HG02973 (cell line): ENCODE measurements around the gene NTF3.

ENCODE experiments used
- ATAC-seq: cut with Tn5 transposase; IDR thresholded peaks from one replicate; pipeline ENCODE4 v1.9.1; 2021; ENCODE audit warnings: moderate library complexity; ENCODE audit not compliant: unreplicated experiment

The NTF3 gene

GRCh38 chr12:5430641-5431603 is 986 bp upstream of the NTF3 start:
- ATAC-seq: no peak

GRCh38 chr12:5433081-5433844 is 1.4 kb downstream of the NTF3 start:
- no peak for ATAC-seq

- no peak for ATAC-seq
These were observed 2.1 kb downstream of the NTF3 start for GRCh38 chr12:5433845-5434646.

- no peak for ATAC-seq
These were observed 3.0 kb downstream of the NTF3 start for GRCh38 chr12:5434647-5435560.

GRCh38 chr12:5437182-5437583 is 5.3 kb downstream of the NTF3 start:
- ATAC-seq: no peak

GRCh38 chr12:5437589-5437988 is 5.7 kb downstream of the NTF3 start:
- ATAC-seq: no peak

DNA sequence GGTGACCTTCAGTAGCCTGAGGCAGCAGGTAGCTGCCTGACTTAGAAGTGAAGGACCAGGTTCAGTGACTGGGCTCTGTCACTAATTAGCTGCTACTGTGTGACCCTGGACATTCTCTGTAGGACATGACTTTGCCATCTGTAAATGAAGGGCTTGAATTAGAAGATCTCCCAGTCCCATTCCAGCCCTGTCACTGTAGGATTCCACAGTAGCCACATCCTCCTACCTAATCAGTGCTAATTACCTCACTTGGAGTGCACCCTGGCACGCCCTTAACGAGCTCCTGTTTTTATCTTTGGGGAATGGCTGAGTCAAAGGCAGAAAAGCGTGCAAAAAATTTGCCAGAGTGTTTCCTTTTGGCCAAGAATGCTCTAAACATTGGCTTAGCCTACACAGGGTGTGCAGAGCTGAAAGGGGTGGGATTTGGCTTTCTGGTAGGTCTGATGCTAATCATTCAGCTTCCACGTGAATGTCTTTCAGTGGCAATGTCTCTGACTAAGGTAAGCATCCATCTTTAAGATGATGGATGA is 6.8 kb downstream of the NTF3 start:
- no peak for ATAC-seq

DNA sequence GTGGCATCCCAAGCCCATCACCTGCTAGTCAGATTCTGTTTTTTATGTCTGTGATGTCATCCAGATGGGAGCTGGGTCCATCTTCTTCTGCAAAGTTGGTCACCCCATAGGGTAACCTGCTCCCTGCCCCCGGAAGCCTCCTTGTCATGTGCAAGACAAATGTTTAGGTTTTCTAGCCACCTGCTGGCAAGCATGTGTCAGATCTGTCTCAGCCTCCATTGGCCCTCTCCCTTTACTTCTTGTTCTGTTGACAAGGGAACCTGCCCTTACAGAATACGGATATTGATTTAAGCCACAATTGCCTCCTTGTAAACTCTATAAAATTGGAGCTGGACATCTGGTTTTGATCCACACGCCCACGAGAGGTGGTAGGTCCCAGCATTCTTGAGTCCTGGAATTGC is 7.5 kb downstream of the NTF3 start:
- ATAC-seq: no peak

- ATAC-seq: no peak
These were observed 7.9 kb downstream of the NTF3 start for GRCh38 chr12:5439788-5440300.

GRCh38 chr12:5440978-5441377 is 9.1 kb downstream of the NTF3 start:
- ATAC-seq: no peak

GRCh38 chr12:5441497-5442236 is 9.8 kb downstream of the NTF3 start:
- ATAC-seq: no peak

DNA sequence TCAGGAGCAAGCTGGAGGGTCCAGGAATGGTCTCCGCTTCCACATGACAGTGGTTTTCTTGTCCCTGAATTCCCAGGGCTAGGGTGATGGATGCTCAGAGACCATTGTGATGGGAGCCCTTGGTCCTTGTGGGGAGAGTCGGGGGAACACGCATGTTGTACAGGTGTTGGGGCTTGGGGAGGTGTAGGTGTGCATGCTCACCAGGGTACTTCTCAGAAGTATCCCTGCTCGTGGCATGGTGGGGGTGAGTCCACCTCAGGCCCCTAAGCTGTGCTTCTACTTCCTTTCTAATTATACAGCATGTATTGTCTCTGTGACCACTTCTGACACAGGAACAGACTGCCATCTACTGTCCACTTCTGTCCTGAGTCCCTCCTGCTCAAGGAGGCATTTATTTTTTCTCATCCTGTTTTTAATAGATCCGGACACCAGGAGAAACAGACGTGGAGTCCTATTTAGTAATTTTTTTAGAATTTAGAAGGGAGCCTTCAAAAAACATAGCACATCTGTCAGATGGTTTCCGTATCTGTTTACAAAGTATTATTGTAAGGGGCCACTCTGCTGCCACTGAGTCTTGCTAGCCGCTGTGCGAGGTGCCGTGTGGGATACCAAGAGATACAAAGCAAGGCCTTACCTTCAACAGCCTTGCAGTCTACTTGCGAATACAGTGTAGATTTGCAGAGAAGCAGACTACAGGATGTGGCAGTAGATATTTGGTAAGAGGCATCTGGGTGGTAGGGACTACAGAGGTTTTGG is 10.5 kb downstream of the NTF3 start:
- no peak for ATAC-seq

- ATAC-seq: no peak
These were observed 12.6 kb downstream of the NTF3 start for GRCh38 chr12:5444520-5444919.

DNA sequence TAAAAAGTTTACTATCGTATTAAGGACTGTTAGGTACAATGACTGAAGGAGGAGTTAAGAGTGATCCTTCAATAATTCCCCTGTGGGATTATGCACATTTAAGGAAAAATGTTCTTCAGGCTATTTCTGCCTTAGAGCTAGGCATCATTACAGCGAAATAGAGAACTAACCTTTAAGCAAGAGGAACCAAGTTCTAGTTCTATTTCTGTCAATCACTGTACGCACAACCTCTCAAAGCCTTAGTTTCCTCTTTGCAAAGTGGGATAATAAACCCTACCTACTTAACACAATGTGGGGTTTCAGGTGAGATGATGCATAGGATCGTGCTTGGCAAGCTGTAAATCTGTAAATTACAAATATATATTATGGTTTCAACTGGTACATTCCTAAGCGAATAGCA is 15.4 kb downstream of the NTF3 start:
- no peak for ATAC-seq

- no peak for ATAC-seq
These were observed 19.3 kb downstream of the NTF3 start for GRCh38 chr12:5451251-5451650.

DNA sequence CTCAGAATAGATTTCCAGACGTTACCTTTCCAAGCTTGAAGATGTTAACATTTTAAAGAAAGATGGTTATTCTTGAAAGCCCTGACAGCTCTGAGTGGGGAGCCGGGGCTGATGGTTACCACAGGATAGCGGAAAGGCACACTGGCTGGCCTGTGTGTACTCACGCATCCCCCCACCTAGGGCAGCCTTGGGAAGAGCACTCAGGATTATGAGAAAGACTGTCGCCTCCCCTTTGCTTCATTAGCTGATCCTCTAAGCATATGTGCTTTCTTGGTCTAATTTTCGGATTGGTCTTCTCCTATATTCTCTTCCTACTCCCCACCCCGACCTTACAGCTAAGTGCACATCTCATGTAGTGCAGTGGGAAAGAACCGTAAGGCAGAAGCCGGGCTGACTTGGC is 20.7 kb downstream of the NTF3 start:
- ATAC-seq: no peak

DNA sequence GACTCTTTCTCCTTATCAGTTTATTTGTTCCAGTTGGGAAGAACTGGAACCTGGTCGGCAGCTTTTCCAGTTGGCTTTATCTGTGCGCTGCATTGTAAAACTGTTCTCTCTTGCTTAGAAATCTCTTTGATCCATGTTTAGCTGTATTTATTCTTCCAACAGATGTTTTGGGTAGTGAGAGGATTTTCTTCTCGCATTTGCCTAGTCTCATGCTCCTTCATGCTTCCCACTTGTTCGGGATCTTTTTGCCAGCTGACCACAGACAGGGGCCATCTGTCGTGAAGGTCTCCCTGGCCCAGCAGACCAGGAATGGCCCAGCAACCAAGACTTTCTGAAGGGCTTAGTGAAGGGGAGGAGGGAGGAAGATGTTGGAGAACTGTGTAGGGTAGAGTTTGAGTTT is 21.6 kb downstream of the NTF3 start:
- no peak for ATAC-seq

DNA sequence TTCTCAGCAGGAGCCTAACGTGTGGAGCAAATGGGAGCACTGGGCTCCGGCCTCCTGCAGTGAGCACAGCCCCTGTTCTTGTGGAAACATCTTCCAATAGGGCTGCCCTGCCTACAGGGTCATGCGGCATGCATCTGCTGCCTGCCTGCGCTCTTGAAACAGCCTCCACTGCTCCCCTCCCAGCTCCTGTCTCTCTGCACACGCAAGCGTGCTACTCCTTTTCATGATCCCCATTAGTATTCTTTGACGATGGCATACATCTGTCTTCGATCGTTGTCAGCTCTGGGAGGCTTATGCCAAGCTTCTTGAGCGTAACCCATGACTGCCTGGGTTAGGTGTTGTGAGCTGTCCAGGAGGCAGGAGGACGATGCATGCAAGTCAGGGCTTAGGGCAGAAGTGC is 23.1 kb downstream of the NTF3 start:
- ATAC-seq: no peak
